IMR-90 (cell line): Measurements from ENCODE around the gene HDGFL3. TPM values are rescaled to one million over a fixed set of nuclear protein-coding genes. Genes with fewer than 3 reads are reported as not detected.

ENCODE experiments used
- ATAC-seq: fragments of 200-7000 bp; cut with Tn5 transposase; 2 replicates; pipeline ENCODE4 v1.9.1; 2020; ENCODE audit warnings: low read depth, mild to moderate bottlenecking, moderate library complexity
- BruUV-seq: library from RNA; stranded (reverse); fragments of 400-500 nt; replicated peaks from 2 replicates; lab custom pipeline; 2021; lab: Mats Ljungman, UMichigan
- CTCF ChIA-PET: fragments of 300-600 bp; formaldehyde crosslinking; extraction: SDS; loops from one replicate; lab custom pipeline; 2021; ENCODE audit warnings: antibody characterized with exemption; lab: Yijun Ruan, JAX
- POLR2A ChIA-PET: fragments of 300-600 bp; sonication (Branson Sonifier 250); formaldehyde crosslinking; loops from one replicate; lab custom pipeline; 2022; ENCODE audit warnings: antibody characterized with exemption; ENCODE audit not compliant: unreplicated experiment; lab: Charles Lee
- DNase-seq: peaks from one replicate; pipeline ENCODE4 v3.0.0; 2013
- H2AFZ ChIP-seq: replicated peaks from 2 replicates; pipeline ENCODE3; 2013; ENCODE audit warnings: low read length, mild to moderate bottlenecking; ENCODE audit not compliant: poor library complexity
- H2AK5ac ChIP-seq: 2 replicates; pipeline ENCODE4 v1.6.1; 2013; ENCODE audit warnings: low read depth, low read length, inconsistent platforms
- H2AK9ac ChIP-seq: replicated peaks from 2 replicates; pipeline ENCODE3; 2013; ENCODE audit warnings: mild to moderate bottlenecking, low read depth, low read length, moderate library complexity; ENCODE audit not compliant: poor library complexity
- H2BK120ac ChIP-seq: 2 replicates; pipeline ENCODE4 v1.6.1; 2013; ENCODE audit warnings: low read depth, low read length, inconsistent platforms
- H2BK15ac ChIP-seq: 3 replicates; pipeline ENCODE4 v1.6.1; 2013; ENCODE audit warnings: low read depth, low read length, inconsistent platforms
- H2BK20ac ChIP-seq: 2 replicates; pipeline ENCODE4 v1.6.1; 2013; ENCODE audit warnings: low read depth, mild to moderate bottlenecking, inconsistent platforms, low read length, moderate library complexity
- H2BK5ac ChIP-seq: 2 replicates; pipeline ENCODE4 v1.6.1; 2013; ENCODE audit warnings: mild to moderate bottlenecking, low read depth, low read length, inconsistent platforms; ENCODE audit not compliant: poor library complexity, severe bottlenecking
- H3K14ac ChIP-seq: replicated peaks from 2 replicates; pipeline ENCODE4 v1.6.1; 2013; ENCODE audit warnings: low read depth, low read length, inconsistent platforms
- H3K18ac ChIP-seq: 2 replicates; pipeline ENCODE4 v1.6.1; 2013; ENCODE audit warnings: low read depth, low read length, control low read depth
- H3K23ac ChIP-seq: 2 replicates; pipeline ENCODE4 v1.6.1; 2013; ENCODE audit warnings: low read depth, low read length, inconsistent platforms
- H3K27ac ChIP-seq: 2 replicates; pipeline ENCODE4 v1.5.1; 2013; ENCODE audit warnings: mild to moderate bottlenecking, control low read depth, low read length; ENCODE audit not compliant: insufficient read depth
- H3K27me3 ChIP-seq: 2 replicates; pipeline ENCODE4 v1.6.1; 2013; ENCODE audit warnings: low read length; ENCODE audit not compliant: control insufficient read depth, insufficient read depth
- H3K36me3 ChIP-seq: 2 replicates; pipeline ENCODE4 v1.6.1; 2013; ENCODE audit warnings: low read length, mixed read lengths; ENCODE audit not compliant: control insufficient read depth, insufficient read depth
- H3K4ac ChIP-seq: 2 replicates; pipeline ENCODE4 v1.6.1; 2013; ENCODE audit warnings: low read depth, low read length, inconsistent platforms
- H3K4me1 ChIP-seq: 2 replicates; pipeline ENCODE4 v1.6.1; 2013; ENCODE audit warnings: low read length, mixed read lengths; ENCODE audit not compliant: control insufficient read depth, insufficient read depth
- H3K4me2 ChIP-seq: 2 replicates; pipeline ENCODE4 v1.6.1; 2013; ENCODE audit warnings: low read depth, mild to moderate bottlenecking, control low read depth, low read length, moderate library complexity
- H3K4me3 ChIP-seq: 2 replicates; pipeline ENCODE4 v1.5.1; 2013; ENCODE audit warnings: low read depth, mild to moderate bottlenecking, control low read depth, low read length, moderate library complexity; ENCODE audit not compliant: insufficient read depth
- H3K56ac ChIP-seq: 2 replicates; pipeline ENCODE4 v1.6.1; 2013; ENCODE audit warnings: low read length, inconsistent platforms; ENCODE audit not compliant: insufficient read depth; ENCODE audit errors: extremely low read depth
- H3K79me1 ChIP-seq, 2 experiments: 2 replicates each; pipeline ENCODE4 v1.6.1; 2013; ENCODE audit warnings: low read length in 2 of 2, inconsistent platforms in 1 of 2, low read depth in 1 of 2
- H3K9ac ChIP-seq: 2 replicates; pipeline ENCODE4 v1.6.1; 2013; ENCODE audit warnings: low read depth, low read length, control low read depth
- H3K9me1 ChIP-seq: 2 replicates; pipeline ENCODE4 v1.6.1; 2013; ENCODE audit warnings: low read length, inconsistent platforms; ENCODE audit not compliant: insufficient read depth
- H3K9me3 ChIP-seq: 2 replicates; pipeline ENCODE4 v1.6.1; 2013; ENCODE audit warnings: low read length; ENCODE audit not compliant: control insufficient read depth, insufficient read depth
- H4K20me1 ChIP-seq: 2 replicates; pipeline ENCODE4 v1.6.1; 2013; ENCODE audit warnings: low read length, inconsistent platforms; ENCODE audit not compliant: insufficient read depth
- H4K5ac ChIP-seq: 2 replicates; pipeline ENCODE4 v1.6.1; 2013; ENCODE audit warnings: mild to moderate bottlenecking, low read depth, low read length, control low read depth
- H4K8ac ChIP-seq, 2 experiments: 2 replicates each; pipeline ENCODE4 v1.6.1; 2013; ENCODE audit warnings: low read depth in 2 of 2, low read length in 2 of 2, control low read depth in 1 of 2, inconsistent platforms in 1 of 2
- H4K91ac ChIP-seq: 2 replicates; pipeline ENCODE4 v1.6.1; 2013; ENCODE audit warnings: low read depth, low read length, inconsistent platforms; ENCODE audit not compliant: insufficient read depth
- BHLHE40 ChIP-seq: fragments of 150-350 bp; IDR thresholded peaks from 2 replicates; pipeline ENCODE4 v1.6.1; 2016; ENCODE audit warnings: mild to moderate bottlenecking, low read depth, low read length
- CEBPB ChIP-seq: IDR thresholded peaks from 2 replicates; pipeline ENCODE4 v1.6.1; 2012; ENCODE audit warnings: low read depth, low read length, improper control_type of control experiment
- CHD1 ChIP-seq: IDR thresholded peaks from 2 replicates; pipeline ENCODE4 v1.6.1; 2012; ENCODE audit warnings: low read depth, low read length, improper control_type of control experiment
- FOS ChIP-seq: fragments of 150-350 bp; IDR thresholded peaks from 2 replicates; pipeline ENCODE4 v1.6.1; 2016; ENCODE audit warnings: low read depth, low read length
- MAZ ChIP-seq: IDR thresholded peaks from 2 replicates; pipeline ENCODE4 v1.6.1; 2012; ENCODE audit warnings: low read depth, mild to moderate bottlenecking, low read length, improper control_type of control experiment, moderate library complexity, borderline replicate concordance
- MXI1 ChIP-seq: IDR thresholded peaks from 2 replicates; pipeline ENCODE4 v1.6.1; 2012; ENCODE audit warnings: low read depth, mild to moderate bottlenecking, low read length, moderate library complexity, borderline replicate concordance
- NFE2L2 ChIP-seq: fragments of 150-350 bp; IDR thresholded peaks from 2 replicates; pipeline ENCODE4 v1.6.1; 2016; ENCODE audit warnings: low read depth, mild to moderate bottlenecking, low read length
- POLR2A ChIP-seq: IDR thresholded peaks from 2 replicates; pipeline ENCODE4 v1.6.1; 2012; ENCODE audit warnings: mild to moderate bottlenecking, low read depth, low read length
- RAD21 ChIP-seq: IDR thresholded peaks from 2 replicates; pipeline ENCODE4 v1.6.1; 2012; ENCODE audit warnings: low read length, improper control_type of control experiment
- RCOR1 ChIP-seq: IDR thresholded peaks from 2 replicates; pipeline ENCODE4 v1.6.1; 2012; ENCODE audit warnings: mild to moderate bottlenecking, low read length, improper control_type of control experiment; ENCODE audit not compliant: insufficient replicate concordance
- RFX5 ChIP-seq: IDR thresholded peaks from 2 replicates; pipeline ENCODE4 v1.8.0; 2012; ENCODE audit warnings: low read depth, mild to moderate bottlenecking, low read length, moderate library complexity
- SMC3 ChIP-seq: fragments of 150-350 bp; IDR thresholded peaks from 2 replicates; pipeline ENCODE4 v1.6.1; 2016; ENCODE audit warnings: low read depth, mild to moderate bottlenecking, antibody characterized with exemption, low read length, moderate library complexity
- dilution Hi-C: fragments of 300-500 bp; cut with HindIII; formaldehyde crosslinking; loops from one replicate; pipeline ENCODE4 v1.14.3; 2018; ENCODE audit warnings: low sequenced_read_pairs; ENCODE audit not compliant: unreplicated experiment
- in situ Hi-C: fragments of 300-500 bp; cut with MboI; formaldehyde crosslinking; loops from 3 replicates; pipeline ENCODE4 v1.14.3; 2019; ENCODE audit warnings: low sequenced_read_pairs, inconsistent platforms, mixed read lengths
- intact Hi-C: fragments of 100-400 bp; cut with micrococcal nuclease; formaldehyde crosslinking; loops from 2 replicates; pipeline ENCODE4 v1.10.0; 2022
- polyA plus RNA-seq, 3 experiments: library from polyadenylated mRNA; depleted of rRNA; stranded (reverse); fragments of >200 nt; gene quantifications; 2 replicates each; pipeline ENCODE4 v1.2.3, GENCODE V29; 2012; ENCODE audit warnings: low replicate concordance in 1 of 3
- total RNA-seq: library from RNA; depleted of rRNA; stranded (reverse); fragments of >200 nt; gene quantifications from 2 replicates; pipeline ENCODE4 v1.2.3, GENCODE V29; 2012
- TF ChIP-seq, protein P1 (sequence below): conservative IDR thresholded peaks from 2 replicates; pipeline ENCODE4 v1.5.1; 2012; ENCODE audit warnings: mild to moderate bottlenecking, low read depth, low read length, improper control_type of control experiment
- TF ChIP-seq, protein P2 (sequence below): fragments of 150-350 bp; IDR thresholded peaks from 2 replicates; pipeline ENCODE4 v1.6.1; 2017; ENCODE audit warnings: mild to moderate bottlenecking, antibody characterized with exemption, low read length, low read depth

The HDGFL3 gene
- total and polyA plus RNA-seq, 2 of the 4 experiments (the other 2 are of a cell fraction): 9.5 to 18.1 TPM

DNA sequence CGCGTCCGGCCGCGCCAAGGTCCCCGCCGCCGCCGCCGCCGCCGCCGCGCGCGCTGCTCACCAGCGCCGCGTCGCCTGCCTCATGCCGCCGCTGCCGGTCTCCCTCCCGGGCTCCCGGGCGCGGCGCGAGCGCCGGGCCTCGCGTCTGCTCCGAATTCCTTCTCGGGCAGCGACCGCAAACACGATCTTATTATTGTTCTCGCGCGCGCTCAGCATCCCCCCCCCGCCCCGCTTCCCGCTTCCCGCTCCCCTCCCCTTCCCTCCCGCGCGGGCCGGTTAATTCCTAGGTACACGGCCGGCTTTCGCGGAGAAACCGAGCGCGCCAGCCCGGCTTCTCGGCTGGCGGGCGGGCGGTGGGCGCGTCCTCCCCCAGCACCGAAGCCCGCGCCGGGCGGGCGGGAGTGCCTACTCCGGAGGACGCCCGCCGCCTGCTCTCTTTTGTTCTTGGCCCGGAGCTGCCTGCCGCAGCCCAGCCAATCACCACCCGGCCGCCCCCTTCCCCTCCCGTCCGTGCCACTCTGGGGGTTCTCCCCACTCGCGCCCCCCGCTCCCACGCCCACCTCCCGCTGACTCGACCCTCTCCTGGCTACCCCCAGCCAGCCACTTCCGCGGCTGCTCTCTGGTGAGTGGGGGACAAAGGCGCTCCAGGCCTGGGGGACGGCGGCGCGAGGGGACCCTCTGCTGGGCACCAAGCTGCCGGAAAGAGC is at the start of gene HDGFL3 (continued):
- peak; percentile 17; the same call in 1 of the 2 replicates for TF ChIP-seq MAZ
- no peak for TF ChIP-seq CEBPB
- TF ChIP-seq RAD21: peak; percentile 11; the same call in 1 of the 2 replicates
- no peak for TF ChIP-seq CHD1
- TF ChIP-seq POLR2A: peak; percentile 85
- no peak for TF ChIP-seq RFX5

DNA sequence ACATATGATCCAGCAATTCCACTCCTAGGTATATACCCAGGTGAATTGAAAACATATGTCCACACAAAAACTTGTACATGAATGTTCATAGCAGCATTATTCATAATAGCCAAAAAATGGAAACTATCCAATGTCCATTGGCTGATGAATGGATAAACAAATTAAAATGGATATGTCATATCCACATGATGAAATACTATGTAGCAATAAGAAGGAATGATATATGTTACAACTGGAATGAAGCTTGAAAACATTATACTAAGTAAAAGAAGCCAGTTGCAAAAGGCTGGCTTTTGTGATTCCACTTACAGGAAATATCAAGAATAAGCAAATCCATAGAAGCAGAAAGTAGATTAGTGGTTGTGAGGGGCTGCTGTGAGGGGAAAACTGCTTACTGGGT is 43.2 kb upstream of the HDGFL3 start:
- H3K4me1 ChIP-seq: no peaks in the 10 kb centered on the region
- intact Hi-C loops: no loop called here
- no peak overlapping the region for H4K8ac ChIP-seq
- ChIA-PET POLR2A (no interaction called here), CTCF (interaction anchor here (1.4 kb wide), 1 partner anchor 186 kb away, joined by 4 read pairs; no protein-coding TSS in a partner anchor)
- H4K5ac ChIP-seq: no peak overlapping the region
- H2AK5ac ChIP-seq: no peak overlapping the region
- no peak overlapping the region for H3K23ac ChIP-seq
- no peak overlapping the region for H2BK20ac ChIP-seq
- in situ Hi-C loops: loop anchor here (5.0 to 25.0 kb wide), 3 partner anchors 64 to 762 kb away; no protein-coding TSS in a partner anchor
- no peak overlapping the region for H2BK120ac ChIP-seq
- H4K91ac ChIP-seq: no peak overlapping the region
- ATAC-seq: no peak
- no peak overlapping the region for H3K4ac ChIP-seq
- no peak overlapping the region for H3K4me2 ChIP-seq
- no peak overlapping the region for H3K4me3 ChIP-seq
- H3K56ac ChIP-seq: no peak overlapping the region
- H3K27ac ChIP-seq: no peak overlapping the region
- no peak overlapping the region for H2BK15ac ChIP-seq
- no peak overlapping the region for H2BK5ac ChIP-seq
- BruUV-seq: no TSS peak
- DNase-seq: no peak
- H3K36me3 ChIP-seq: no peaks in the 10 kb centered on the region
- no peaks in the 10 kb centered on the region for H3K9me3 ChIP-seq
- no peak overlapping the region for H2AFZ ChIP-seq
- no peak overlapping the region for H2AK9ac ChIP-seq
- H3K18ac ChIP-seq: no peak overlapping the region
- dilution Hi-C loops: loop anchor here (25.0 kb wide), 1 partner anchor 312 kb away; no protein-coding TSS in a partner anchor
- H3K79me1 ChIP-seq: no peaks in the 10 kb centered on the region
- H3K27me3 ChIP-seq: peaks cover 9% of the 10 kb centered on the region; the same call in 1 of the 2 replicates
- H4K20me1 ChIP-seq: no peaks in the 10 kb centered on the region
- H3K9ac ChIP-seq: no peak overlapping the region
- no peak overlapping the region for H3K14ac ChIP-seq
- H3K9me1 ChIP-seq: no peaks in the 10 kb centered on the region
- TF ChIP-seq, protein P1, sequence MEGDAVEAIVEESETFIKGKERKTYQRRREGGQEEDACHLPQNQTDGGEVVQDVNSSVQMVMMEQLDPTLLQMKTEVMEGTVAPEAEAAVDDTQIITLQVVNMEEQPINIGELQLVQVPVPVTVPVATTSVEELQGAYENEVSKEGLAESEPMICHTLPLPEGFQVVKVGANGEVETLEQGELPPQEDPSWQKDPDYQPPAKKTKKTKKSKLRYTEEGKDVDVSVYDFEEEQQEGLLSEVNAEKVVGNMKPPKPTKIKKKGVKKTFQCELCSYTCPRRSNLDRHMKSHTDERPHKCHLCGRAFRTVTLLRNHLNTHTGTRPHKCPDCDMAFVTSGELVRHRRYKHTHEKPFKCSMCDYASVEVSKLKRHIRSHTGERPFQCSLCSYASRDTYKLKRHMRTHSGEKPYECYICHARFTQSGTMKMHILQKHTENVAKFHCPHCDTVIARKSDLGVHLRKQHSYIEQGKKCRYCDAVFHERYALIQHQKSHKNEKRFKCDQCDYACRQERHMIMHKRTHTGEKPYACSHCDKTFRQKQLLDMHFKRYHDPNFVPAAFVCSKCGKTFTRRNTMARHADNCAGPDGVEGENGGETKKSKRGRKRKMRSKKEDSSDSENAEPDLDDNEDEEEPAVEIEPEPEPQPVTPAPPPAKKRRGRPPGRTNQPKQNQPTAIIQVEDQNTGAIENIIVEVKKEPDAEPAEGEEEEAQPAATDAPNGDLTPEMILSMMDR: no peak
- TF ChIP-seq RAD21 (no peak), RCOR1 (no peak), FOS (no peak), SMC3 (no peak), NFE2L2 (no peak), MXI1 (no peak), CEBPB (no peak), RFX5 (no peak), CHD1 (no peak), BHLHE40 (no peak), POLR2A (no peak)
- TF ChIP-seq, protein P2, sequence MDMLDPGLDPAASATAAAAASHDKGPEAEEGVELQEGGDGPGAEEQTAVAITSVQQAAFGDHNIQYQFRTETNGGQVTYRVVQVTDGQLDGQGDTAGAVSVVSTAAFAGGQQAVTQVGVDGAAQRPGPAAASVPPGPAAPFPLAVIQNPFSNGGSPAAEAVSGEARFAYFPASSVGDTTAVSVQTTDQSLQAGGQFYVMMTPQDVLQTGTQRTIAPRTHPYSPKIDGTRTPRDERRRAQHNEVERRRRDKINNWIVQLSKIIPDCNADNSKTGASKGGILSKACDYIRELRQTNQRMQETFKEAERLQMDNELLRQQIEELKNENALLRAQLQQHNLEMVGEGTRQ: no peak
